ENCODE data around the gene NADSYN1. TPM values are rescaled to one million over a fixed set of nuclear protein-coding genes. Genes with fewer than 3 reads are reported as not detected.

Gene NADSYN1
- total and polyA plus RNA-seq, 2 donors (not counting 1 experiment from before 2014, with no cell fraction given), result 22.0 to 81.7 TPM

GRCh38 chr11:71442123-71442522 is 10.9 kb upstream of the NADSYN1 start:
- Histone ChIP-seq H3K9me3 (ENCODE audit: control insufficient read depth, insufficient read depth, low read depth, low read length) (no peaks in the 10 kb centered on the region), H3K4me3 (replicated peaks in 1 of 4; ENCODE audit: control extremely low read depth in 1 of 4, insufficient read depth in 1 of 4, low read depth in 3 of 4, low read length in 4 of 4) (no peak overlapping the region), H3K27ac (ENCODE audit: insufficient read depth, low read length) (no peak overlapping the region), H2AFZ (ENCODE audit: low read length) (no peak overlapping the region), H3K27me3 (ENCODE audit: control insufficient read depth, insufficient read depth, low read length) (no peaks in the 10 kb centered on the region), H3K9ac (ENCODE audit: insufficient read depth, low read length) (no peak overlapping the region), H3K79me2 (ENCODE audit: control insufficient read depth, insufficient read depth, low read length) (no peaks in the 10 kb centered on the region), H3K36me3 (ENCODE audit: control insufficient read depth, insufficient read depth, low read length) (peaks cover 29% of the 10 kb centered on the region), H3K4me1 (ENCODE audit: control insufficient read depth, extremely low read depth, insufficient read depth, low read length) (peaks cover 2% of the 10 kb centered on the region), H3K4me2 (ENCODE audit: extremely low read depth, insufficient read depth, low read length) (no peak overlapping the region), H4K20me1 (ENCODE audit: control insufficient read depth, extremely low read depth, insufficient read depth, low read length) (no peaks in the 10 kb centered on the region)
- TF ChIP-seq, protein P1, sequence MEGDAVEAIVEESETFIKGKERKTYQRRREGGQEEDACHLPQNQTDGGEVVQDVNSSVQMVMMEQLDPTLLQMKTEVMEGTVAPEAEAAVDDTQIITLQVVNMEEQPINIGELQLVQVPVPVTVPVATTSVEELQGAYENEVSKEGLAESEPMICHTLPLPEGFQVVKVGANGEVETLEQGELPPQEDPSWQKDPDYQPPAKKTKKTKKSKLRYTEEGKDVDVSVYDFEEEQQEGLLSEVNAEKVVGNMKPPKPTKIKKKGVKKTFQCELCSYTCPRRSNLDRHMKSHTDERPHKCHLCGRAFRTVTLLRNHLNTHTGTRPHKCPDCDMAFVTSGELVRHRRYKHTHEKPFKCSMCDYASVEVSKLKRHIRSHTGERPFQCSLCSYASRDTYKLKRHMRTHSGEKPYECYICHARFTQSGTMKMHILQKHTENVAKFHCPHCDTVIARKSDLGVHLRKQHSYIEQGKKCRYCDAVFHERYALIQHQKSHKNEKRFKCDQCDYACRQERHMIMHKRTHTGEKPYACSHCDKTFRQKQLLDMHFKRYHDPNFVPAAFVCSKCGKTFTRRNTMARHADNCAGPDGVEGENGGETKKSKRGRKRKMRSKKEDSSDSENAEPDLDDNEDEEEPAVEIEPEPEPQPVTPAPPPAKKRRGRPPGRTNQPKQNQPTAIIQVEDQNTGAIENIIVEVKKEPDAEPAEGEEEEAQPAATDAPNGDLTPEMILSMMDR (conservative IDR thresholded peaks at IDR 0.05 in 1 of 2, IDR thresholded peaks at IDR 0.05 in 1 of 2; ENCODE audit: low read depth in 1 of 2, low read length in 2 of 2), result no peak
- no peak for TF ChIP-seq EZH2 (IDR thresholded peaks at IDR 0.05; ENCODE audit: low read length, missing control alignments)
- no peak for DNase-seq (ENCODE audit: low read depth in 2 of 2)

DNA sequence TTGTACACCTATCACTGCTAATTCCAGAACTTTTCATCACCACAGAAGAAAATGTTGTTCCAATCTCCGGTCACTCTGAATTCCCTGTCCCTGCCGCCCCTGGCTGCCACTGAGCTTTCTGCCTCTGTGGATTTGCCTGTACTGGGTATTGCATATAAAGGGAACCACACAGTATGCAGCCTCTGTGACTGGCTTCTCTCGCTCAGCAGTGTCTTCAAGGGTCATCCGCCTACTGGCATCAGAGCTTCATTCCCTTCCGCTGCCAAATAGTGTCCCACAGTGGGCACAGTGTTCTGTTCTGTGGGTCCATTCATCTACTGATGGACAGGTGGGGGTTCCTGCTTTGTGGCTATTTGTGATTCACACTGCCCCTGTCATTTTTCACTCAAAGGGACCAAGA is 10.1 kb upstream of the NADSYN1 start:
- no peak overlapping the region for H3K4me2 ChIP-seq (ENCODE audit: extremely low read depth, insufficient read depth, low read length)
- no peak overlapping the region for H3K27ac ChIP-seq (ENCODE audit: insufficient read depth, low read length)
- no peak overlapping the region for H2AFZ ChIP-seq (ENCODE audit: low read length)
- H3K9ac ChIP-seq (ENCODE audit: insufficient read depth, low read length), result no peak overlapping the region
- TF ChIP-seq, protein P1 (conservative IDR thresholded peaks at IDR 0.05 in 1 of 2, IDR thresholded peaks at IDR 0.05 in 1 of 2; ENCODE audit: low read depth in 1 of 2, low read length in 2 of 2), result no peak
- TF ChIP-seq EZH2 (IDR thresholded peaks at IDR 0.05; ENCODE audit: low read length, missing control alignments), result no peak
- H3K4me3 ChIP-seq (replicated peaks in 1 of 4; ENCODE audit: control extremely low read depth in 1 of 4, insufficient read depth in 1 of 4, low read depth in 3 of 4, low read length in 4 of 4), result no peak overlapping the region
- no peaks in the 10 kb centered on the region for H3K9me3 ChIP-seq (ENCODE audit: control insufficient read depth, insufficient read depth, low read depth, low read length)
- no peaks in the 10 kb centered on the region for H4K20me1 ChIP-seq (ENCODE audit: control insufficient read depth, extremely low read depth, insufficient read depth, low read length)
- H3K36me3 ChIP-seq (ENCODE audit: control insufficient read depth, insufficient read depth, low read length), result peaks cover 26% of the 10 kb centered on the region
- no peaks in the 10 kb centered on the region for H3K79me2 ChIP-seq (ENCODE audit: control insufficient read depth, insufficient read depth, low read length)
- H3K27me3 ChIP-seq (ENCODE audit: control insufficient read depth, insufficient read depth, low read length), result no peaks in the 10 kb centered on the region
- peaks cover 6% of the 10 kb centered on the region for H3K4me1 ChIP-seq (ENCODE audit: control insufficient read depth, extremely low read depth, insufficient read depth, low read length)
- no peak for DNase-seq (ENCODE audit: low read depth in 2 of 2)

- Histone ChIP-seq H3K27ac (ENCODE audit: insufficient read depth, low read length) (no peak overlapping the region), H3K27me3 (ENCODE audit: control insufficient read depth, insufficient read depth, low read length) (no peaks in the 10 kb centered on the region), H2AFZ (ENCODE audit: low read length) (no peak overlapping the region), H3K36me3 (ENCODE audit: control insufficient read depth, insufficient read depth, low read length) (peaks cover 21% of the 10 kb centered on the region), H3K4me1 (ENCODE audit: control insufficient read depth, extremely low read depth, insufficient read depth, low read length) (peaks cover 6% of the 10 kb centered on the region), H4K20me1 (ENCODE audit: control insufficient read depth, extremely low read depth, insufficient read depth, low read length) (no peaks in the 10 kb centered on the region), H3K9me3 (ENCODE audit: control insufficient read depth, insufficient read depth, low read depth, low read length) (no peaks in the 10 kb centered on the region), H3K4me2 (ENCODE audit: extremely low read depth, insufficient read depth, low read length) (no peak overlapping the region), H3K79me2 (ENCODE audit: control insufficient read depth, insufficient read depth, low read length) (peaks cover 4% of the 10 kb centered on the region), H3K4me3 (replicated peaks in 1 of 4; ENCODE audit: control extremely low read depth in 1 of 4, insufficient read depth in 1 of 4, low read depth in 3 of 4, low read length in 4 of 4) (no peak overlapping the region), H3K9ac (ENCODE audit: insufficient read depth, low read length) (no peak overlapping the region)
- no peak for DNase-seq (ENCODE audit: low read depth in 2 of 2)
- no peak for TF ChIP-seq EZH2 (IDR thresholded peaks at IDR 0.05; ENCODE audit: low read length, missing control alignments)
- TF ChIP-seq, protein P1 (conservative IDR thresholded peaks at IDR 0.05 in 1 of 2, IDR thresholded peaks at IDR 0.05 in 1 of 2; ENCODE audit: low read depth in 1 of 2, low read length in 2 of 2), result no peak
These were observed 9.1 kb upstream of the NADSYN1 start for GRCh38 chr11:71443736-71444445.

Measured in fibroblast of lung (primary cell).